HG03097 (cell line): ENCODE measurements around the gene KRT6C.

ENCODE experiments used
- ATAC-seq: cut with Tn5 transposase; IDR thresholded peaks from one replicate; pipeline ENCODE4 v1.9.1; 2021; ENCODE audit not compliant: unreplicated experiment, low FRiP score

The KRT6C gene

DNA sequence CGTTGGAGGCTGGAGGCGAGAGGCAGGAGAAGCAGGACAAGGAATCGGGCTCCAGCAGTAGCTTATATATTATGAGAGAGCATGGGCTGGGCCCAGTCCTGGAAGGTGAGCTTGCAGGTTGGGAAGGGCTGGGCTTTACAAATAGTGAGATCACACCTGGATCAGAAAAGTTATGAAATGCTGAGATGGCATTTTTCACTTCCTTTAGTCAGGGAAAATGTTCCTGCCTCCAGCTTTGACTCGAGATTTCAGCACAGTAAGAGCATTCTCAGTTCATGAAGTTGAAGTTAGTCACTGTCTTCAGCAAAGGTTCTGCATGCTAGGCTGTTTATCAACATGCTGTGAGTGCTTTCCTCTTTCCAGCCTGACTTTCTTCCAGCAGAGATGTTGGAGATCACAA is at the start of gene KRT6C:
KRT6C (minus strand) TSS at position 38 of the 400 bp plus-strand sequence. CDS start 68 bp downstream, outside the sequence.
- no peak for ATAC-seq

DNA sequence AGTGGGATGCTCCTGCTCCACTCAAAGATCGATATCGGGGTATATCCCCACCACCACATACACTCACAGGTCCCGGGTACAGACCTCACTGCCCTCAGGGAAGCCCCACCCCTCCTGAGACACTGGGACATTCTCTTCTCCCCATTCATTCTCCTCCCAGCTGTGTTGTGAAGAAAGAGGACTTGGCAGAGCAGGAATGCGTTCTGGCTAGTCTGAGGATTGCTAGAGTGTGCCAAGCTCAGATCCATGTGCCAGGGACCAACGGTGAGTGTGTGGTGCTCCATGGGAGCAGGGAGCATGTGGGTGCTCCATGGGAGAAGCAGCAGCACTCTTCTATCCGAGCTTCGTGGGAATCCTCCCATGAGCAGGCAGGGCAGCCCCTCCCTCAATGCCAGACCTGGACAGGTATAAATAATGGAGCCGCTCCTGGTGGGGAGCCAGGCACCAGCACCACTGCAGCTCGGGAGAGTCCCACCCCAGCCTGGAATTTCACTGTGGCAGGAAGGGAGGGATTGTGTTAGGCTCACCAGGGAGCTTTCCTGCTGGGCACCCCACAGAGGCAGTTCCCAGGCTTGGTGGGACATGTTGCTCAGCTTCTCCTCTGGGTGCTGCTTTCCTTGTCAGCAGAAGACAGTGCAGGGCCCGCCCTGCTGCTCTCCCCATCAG is 48.9 kb upstream of the KRT6C start:
- ATAC-seq: no peak

DNA sequence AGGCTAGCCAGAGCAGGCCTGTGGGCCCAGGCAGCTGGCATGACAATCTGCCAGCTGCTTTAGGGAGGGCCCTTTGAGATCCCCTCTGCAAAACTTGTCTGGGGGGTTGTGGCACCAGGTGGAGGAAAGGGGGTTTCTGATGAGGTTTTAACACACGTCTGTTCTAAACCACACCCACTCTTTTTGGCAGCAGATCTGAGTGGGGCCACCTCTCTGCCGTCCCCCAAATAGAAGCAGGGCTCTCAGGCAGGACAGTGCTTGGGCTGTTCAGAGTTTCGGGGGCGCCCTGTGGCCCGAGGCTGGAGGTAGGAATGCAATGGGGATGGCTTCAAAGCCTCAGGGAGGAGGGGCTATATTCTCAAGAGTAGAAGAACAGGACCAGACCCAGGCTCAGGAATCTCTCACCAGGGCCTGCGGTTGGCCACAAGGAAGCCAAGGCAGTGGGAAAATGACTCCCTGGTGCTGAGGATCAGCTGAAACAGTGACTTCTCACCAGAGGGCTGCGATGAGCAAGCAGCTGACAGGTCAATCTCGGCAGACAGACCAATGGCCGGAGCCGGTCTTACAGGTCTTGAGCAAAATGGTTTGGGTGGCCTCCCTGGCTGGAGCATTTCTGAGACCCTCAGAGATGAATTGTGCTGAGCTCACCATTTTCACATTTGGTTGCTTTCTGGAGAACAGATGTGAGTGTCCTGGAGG is 48.1 kb upstream of the KRT6C start:
- ATAC-seq: no peak

DNA sequence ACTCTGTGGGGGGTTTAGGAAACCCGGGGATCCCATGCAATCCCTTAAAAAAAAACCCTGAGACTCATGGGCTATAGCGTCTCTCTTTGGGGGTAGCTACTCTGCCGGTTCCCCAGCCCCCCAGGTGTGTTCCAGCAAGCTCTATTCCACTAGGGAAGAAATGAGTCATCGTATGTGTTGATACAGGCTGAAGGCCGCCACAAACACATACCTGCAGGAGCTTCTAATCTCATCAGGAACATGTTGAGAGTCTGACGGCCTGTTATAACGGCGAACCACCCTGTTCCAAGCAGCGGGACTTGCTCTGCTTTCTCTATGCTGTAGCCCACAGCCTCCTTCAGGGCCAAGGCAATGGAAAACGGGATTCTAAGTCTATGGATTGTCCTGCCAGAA is 47.6 kb upstream of the KRT6C start:
- no peak for ATAC-seq

DNA sequence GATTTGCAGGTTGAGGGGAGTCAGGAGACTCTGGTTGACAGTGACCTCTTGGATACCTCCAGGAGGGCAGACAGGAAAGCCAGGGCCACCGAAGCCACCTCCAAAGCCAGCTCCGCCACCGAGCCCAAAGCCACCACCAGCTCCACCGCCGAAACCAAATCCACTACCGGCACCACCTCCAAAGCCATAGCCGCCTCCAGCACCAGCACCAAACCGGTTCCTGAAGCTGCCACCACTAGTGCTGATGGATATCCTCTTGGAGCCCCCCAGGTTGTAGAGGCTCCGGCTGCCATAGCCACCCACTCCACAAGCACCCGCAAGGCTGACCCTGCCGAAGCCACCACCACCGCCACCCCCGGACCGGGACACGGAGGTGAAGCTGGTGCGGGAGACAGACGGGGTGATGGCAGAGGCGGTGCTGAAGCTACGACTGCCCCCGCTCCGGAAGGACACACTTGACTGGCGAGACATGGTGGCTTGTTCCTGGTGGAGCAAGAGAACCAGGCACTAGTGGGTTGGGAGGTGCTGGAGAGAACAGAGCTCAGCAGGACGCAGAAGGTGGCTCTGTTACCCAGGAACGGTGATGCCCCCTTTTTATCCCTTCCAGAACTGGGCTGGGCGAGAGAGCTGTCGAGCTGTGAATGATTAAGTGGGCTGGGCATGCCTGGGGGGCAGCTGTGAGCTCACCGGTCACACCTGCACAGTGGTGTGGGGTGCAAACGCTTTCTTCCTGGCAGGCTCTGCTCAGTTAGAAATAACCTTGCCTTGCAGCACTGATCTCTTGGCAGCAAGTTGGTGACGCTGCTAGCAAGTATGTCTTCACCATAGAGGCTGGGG is 46.4 kb upstream of the KRT6C start, which contains the start of gene KRT5:
KRT5 (minus strand) TSS at position 569 of the 837 bp plus-strand sequence; CDS start at position 471, 98 bp downstream.
- no peak for ATAC-seq

DNA sequence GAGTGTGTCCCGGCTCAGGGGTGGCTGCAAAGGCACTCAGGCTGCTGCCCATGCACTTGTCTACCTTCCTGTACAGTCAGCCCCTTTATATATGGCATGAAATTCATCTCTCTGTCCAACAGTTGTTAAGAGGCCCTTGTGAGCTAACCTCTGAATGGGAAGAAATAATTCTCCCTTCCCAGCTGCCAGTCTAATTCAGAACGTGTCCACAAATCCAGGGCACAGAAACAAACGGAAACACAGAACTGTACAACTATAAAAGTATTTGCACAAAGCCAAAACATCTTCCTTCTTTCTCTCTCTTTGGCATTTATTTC is 45.7 kb upstream of the KRT6C start:
- no peak for ATAC-seq

DNA sequence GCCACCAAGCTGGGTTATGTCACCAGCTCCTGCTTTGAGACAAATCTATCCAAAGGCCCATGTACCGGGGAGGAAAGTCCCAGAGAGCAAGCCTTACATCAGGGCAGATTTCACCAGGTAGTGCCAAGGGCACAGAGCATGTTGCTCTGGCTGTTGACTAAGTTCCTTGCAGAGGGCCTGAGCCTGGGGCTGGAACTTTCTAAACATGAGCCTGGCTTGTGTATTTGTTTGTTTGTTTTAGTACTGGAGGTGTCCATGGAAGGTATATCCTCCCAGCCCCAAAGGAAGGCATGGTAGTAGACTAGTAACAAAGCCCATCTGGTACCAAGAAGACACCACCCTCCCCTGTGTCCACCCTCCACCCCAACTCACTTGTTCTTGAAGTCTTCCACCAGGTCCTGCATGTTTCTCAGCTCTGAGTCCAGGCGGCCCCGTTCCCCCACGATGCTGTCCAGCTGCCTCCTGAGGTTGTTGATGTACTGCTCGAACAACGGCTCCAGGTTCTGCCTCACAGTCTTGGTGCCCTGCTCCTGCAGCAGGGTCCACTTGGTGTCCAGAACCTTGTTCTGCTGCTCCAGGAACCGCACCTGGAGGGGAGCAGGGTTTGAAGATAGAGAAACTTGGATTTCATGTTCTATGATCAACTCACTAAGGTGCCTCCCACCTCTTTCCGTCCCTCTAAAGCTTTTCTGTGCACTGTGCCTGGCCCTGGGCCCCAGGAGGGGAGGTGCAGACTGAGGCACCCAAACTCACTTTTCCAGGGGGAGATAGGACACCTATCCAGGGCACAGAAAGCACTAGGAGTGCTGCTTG is 45.2 kb upstream of the KRT6C start:
- ATAC-seq: no peak

DNA sequence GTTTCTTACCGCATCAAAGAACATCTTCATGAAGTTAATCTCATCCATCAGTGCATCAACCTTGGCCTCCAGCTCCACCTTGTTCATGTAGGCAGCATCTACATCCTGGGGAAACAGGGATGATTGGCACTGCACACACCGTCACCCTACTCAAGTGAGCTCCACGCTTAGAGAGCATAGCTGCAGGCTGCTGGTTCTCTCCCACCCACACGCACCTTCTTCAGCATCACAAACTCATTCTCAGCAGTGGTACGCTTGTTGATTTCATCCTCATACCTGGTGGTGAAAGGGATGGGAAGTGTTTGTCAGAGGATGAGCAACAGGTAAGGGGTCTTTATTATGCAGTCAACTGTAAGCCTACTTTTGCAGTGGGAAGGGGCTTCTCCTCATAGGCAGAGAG is 44.3 kb upstream of the KRT6C start:
- ATAC-seq: no peak

DNA sequence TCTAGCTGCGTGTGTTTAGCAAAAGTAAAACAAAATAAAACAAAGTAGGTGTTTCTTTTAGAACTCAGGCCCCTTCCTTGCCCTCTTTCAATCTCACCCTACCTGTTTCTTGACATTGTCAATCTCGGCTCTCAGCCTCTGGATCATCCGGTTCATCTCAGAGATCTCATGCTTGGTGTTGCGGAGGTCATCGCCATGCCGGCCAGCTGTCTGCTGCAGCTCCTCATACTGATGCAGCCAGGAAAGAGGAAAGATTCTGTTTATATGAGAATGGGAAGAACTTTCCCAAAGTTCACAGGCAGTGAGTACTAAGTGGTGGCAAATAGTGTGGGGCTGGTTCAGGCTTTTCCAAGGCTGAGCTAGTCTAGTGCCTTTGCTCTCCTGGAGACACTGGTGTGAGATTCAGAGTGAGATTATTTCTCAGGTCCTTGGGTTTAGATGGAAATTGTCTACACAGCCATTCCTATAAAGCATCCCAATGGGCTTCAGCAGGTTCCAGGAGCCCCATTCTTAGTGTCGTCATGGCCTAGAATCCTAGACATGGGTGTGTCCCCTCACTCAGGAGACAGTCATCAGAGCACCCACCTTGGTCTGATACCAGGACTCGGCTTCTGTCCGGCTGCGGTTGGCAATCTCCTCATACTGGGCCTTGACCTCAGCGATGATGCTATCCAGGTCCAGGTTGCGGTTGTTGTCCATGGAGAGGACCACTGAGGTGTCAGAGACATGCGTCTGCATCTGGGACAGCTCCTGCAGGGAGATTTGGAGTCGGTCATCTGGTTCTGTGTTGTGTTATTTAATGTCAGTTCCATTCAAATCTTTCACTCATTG is 43.6 kb upstream of the KRT6C start:
- ATAC-seq: no peak

DNA sequence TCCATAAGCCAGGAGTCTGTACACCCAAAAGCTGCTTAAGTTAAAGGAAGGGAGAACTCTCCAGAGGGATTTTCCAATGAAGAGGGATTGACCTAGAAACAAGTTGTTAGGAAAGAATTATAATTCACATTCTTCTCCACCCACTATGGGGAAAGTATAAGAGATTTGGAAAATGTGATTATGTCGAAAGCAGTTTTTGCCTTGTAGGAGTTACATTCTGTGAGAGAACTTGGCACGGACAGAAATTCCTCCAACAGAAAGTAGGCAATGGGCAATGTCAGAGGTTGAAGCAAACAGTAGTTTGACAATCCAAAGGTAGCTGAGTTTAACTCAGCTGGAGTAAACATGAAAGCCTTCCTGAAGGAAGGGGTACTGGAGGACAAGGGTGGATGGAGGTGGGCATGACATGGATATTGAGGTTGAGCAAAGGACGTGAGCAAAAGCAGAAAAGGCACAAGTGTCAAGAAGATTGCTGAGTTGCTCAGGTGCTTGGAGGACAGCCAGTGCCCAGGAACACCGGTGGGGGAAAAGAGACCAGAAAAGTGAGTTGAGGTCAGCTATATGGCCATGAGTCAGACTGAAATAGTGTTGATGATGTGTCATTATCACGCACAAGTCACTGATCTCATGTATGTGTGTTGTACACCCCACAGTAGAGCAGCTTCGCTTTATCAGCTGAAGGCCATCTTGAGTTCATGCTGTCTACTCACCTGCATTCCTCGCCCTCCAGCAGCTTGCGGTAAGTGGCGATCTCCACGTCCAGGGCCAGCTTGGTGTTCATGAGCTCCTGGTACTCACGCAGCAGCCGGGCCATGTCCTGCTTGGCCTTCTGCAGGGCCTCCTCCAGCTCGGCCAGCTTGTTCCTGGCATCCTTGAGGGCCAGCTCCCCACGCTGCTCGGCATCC is 42.6 kb upstream of the KRT6C start:
- ATAC-seq: no peak

DNA sequence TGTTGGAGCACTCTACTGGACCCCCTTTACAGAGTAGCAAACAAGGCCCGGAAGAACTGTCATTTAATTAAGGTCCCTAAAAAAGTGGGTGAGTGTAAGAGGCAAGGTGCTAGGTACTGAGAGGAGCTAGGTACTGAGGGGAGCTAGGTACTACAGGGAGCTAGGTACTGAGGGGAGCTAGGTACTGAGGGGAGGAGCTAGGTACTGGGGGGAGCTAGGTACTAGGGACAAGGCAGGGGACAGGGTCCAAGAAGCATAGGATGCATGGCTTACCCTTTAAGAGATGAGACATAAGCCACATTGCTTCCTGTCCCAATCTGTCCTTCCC is 41.7 kb upstream of the KRT6C start:
- ATAC-seq: no peak

DNA sequence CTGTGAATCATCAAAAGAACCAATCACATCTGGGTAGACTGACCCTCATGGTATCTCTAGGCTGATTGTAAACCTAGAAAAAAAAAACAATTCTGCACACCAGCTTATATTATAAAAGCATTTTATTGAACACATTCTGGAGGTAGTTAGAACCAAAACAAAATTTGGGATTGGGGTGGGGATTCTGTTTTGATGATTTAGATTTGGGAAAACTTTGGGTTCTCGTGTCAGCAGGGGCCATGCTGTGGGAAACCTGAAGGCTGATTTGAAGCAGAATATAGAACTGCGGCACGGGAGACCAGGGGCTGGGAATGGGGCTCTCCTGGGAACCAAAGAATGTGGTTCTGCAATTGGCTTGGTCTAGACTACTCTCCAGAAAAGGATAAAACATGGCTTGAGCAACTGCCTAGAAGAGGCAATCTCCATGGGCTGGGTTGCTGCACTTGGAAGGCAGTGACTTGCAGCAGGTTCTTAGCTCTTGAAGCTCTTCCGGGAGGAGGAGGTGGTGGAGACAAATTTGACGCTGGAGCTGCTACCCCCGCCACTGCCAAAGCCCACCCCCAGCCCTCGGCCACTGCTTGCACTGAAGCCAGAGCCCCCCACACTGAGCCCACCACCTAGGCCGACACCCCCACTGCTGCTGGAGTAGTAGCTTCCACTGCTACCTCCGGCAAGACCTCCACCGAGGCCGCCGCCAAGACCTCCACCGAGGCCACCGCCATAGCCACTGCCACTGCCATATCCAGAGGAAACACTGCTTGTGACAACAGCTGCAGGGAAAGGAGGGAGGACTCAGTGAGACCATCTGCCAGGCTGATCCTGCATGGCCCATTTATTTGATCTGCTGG is 41.1 kb upstream of the KRT6C start:
- ATAC-seq: no peak

DNA sequence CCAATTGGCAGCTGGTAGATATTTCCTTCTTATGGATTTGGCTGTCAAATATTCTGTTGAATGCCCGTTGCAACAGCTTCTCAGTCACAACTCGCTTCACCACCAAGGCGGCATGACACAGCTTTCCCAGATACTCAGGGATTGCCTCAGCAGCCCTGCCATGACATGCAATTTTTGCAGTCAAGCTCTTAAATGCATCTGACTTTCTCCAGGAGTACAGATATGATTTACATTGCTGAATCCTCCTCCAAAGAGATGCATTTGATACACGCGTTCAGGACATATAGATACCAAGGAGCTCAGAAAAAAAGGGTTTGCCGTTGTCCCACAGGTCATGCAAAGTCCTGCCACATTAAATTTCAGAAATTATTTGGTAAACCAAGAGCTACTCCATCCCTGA is 40.1 kb upstream of the KRT6C start:
- no peak for ATAC-seq

DNA sequence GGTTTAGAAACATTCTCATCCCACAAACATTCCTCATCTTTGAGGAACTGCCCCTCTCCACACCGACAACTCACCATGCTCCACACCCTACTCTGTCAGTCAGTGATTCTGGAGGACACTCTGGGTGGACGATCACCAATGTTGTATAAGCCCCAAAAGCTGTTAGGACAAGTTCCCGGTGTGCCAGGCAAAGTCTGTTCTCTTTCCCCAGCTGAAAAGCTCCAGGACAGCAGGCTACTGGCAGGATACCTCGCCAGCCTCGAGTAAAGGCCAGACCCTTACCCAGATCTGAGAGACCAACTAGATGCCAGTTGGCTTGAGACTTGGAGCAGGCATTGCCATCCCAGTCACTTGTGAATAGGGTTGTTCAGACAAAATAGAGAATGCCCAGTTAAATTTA is 34.6 kb upstream of the KRT6C start:
- ATAC-seq: no peak

DNA sequence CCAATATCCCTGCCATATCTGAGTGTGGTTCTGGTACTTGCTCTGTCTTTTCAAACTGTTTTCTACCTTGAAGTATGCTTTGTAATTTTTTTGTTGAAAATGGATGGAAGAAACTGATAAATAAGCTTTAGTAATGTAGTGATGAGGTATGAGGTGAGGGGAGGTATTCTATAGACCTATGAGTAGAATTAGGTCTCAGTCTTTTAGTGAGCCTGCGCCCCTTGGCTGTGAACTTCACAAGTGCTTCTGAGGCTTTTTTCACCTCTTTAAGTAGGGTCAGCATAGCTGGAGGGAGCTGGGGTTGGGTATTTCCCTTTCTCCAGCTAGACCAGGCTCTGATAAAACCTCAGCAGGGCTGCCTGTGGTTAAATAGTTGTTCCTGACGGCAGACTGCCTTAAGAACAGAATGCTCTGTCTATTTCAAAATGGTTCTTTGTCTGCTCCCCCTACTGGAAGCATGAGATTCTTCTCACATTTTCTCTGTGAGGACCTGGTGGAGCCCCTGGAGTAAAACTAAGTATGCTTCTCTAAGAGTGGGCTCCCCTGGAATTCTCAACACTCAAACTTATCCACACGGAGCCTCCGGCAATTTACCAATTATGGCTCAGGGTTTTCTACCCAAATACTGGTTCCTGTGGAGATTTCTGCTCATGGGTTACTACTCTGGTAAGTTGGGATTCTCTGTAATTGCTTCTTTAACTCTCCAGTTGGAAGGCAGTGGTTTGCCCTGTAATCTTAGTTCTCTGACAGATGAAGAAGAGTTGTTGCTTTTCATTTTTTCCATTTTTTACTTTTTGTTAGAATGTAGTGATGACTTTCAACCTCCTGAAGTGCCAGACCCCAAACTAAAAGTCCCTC is 33.5 kb upstream of the KRT6C start:
- no peak for ATAC-seq

DNA sequence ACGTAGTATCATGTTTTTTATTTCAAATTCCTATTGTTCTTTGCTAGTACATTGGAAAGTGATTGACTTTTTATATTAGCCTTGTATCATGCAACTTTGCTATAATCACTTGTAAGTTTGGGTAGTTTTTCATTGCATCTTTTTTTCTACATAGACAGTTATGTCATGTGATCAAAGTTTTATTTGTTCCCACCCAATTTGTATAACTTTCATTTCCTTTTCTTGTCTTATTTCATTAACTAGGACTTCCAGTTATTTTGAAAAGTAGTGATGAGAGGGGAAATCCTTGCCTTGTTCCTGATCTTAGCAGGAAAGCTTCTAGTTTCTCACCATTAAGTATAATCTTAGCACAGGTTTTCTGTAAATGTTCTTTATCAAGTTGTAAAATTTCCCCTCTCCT is 29.3 kb upstream of the KRT6C start:
- no peak for ATAC-seq

DNA sequence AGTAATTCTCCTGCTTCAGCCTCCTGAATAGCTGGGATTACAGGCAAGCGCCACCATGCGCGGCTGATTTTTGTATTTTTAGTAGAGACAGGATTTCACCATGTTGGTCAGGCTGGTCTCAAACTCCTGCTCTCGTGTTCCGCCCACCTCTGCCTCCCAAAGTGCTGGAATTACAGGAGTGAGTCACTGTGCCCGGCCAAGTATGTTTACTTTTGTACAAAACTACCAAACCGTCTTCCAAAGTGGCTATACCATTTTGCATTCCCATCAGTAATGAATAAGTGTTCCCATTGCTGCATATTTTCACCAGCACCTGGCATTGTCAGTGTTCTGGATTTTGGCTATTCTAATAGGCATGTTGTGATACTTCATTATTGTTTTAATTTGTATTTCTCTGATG is 27.9 kb upstream of the KRT6C start:
- no peak for ATAC-seq
